Activated naive CD8-positive, alpha-beta T cell (primary cell): ENCODE results near the gene FBP2.
"Not testable (repeated sequence)": the region's sequence is repeated elsewhere in the genome, so short reads cannot be mapped to it uniquely, and the experiment has no call there.

Experiments
- H3K27ac Mint-ChIP-seq: one replicate; pipeline ENCODE4 v1.8.0; 2021; ENCODE audit warnings: mixed read lengths
- H3K27me3 Mint-ChIP-seq: one replicate; pipeline ENCODE4 v1.8.0; 2021; ENCODE audit warnings: mixed read lengths
- H3K36me3 Mint-ChIP-seq: one replicate; pipeline ENCODE4 v1.8.0; 2021; ENCODE audit warnings: mixed read lengths
- H3K4me1 Mint-ChIP-seq: one replicate; pipeline ENCODE4 v1.8.0; 2021; ENCODE audit warnings: low read depth, mixed read lengths
- H3K4me3 Mint-ChIP-seq: one replicate; pipeline ENCODE4 v1.8.0; 2021; ENCODE audit warnings: mild to moderate bottlenecking, mixed read lengths
- H3K9me3 Mint-ChIP-seq: one replicate; pipeline ENCODE4 v1.8.0; 2021; ENCODE audit warnings: low read depth, mixed read lengths

The FBP2 gene

GRCh38 chr9:94591046-94591545 lies 2.5 kb downstream of the FBP2 start:
- not testable (repeated sequence) for H3K4me3 Mint-ChIP-seq, H3K9me3 Mint-ChIP-seq, H3K27ac Mint-ChIP-seq, H3K36me3 Mint-ChIP-seq, H3K4me1 Mint-ChIP-seq
- H3K27me3 Mint-ChIP-seq, result peaks cover 11% of the 10 kb centered on the region

GRCh38 chr9:94588681-94589080 lies 4.9 kb downstream of the FBP2 start:
- H3K4me3 Mint-ChIP-seq, result no peak overlapping the region
- no peaks in the 10 kb centered on the region for H3K36me3 Mint-ChIP-seq
- no peaks in the 10 kb centered on the region for H3K9me3 Mint-ChIP-seq
- peaks cover 20% of the 10 kb centered on the region for H3K4me1 Mint-ChIP-seq
- no peak overlapping the region for H3K27ac Mint-ChIP-seq
- H3K27me3 Mint-ChIP-seq, result peaks cover 12% of the 10 kb centered on the region

- H3K27me3 Mint-ChIP-seq, result peaks cover 10% of the 10 kb centered on the region
- H3K4me3 Mint-ChIP-seq, result no peak overlapping the region
- peaks cover 20% of the 10 kb centered on the region for H3K4me1 Mint-ChIP-seq
- no peaks in the 10 kb centered on the region for H3K9me3 Mint-ChIP-seq
- no peaks in the 10 kb centered on the region for H3K36me3 Mint-ChIP-seq
- H3K27ac Mint-ChIP-seq, result no peak overlapping the region
Observed at GRCh38 chr9:94586814-94587213, 6.8 kb downstream of the FBP2 start.

GRCh38 chr9:94586316-94586715 lies 7.3 kb downstream of the FBP2 start:
- H3K4me1 Mint-ChIP-seq, result peaks cover 20% of the 10 kb centered on the region
- H3K9me3 Mint-ChIP-seq, result no peaks in the 10 kb centered on the region
- H3K27me3 Mint-ChIP-seq, result peaks cover 10% of the 10 kb centered on the region
- no peak overlapping the region for H3K4me3 Mint-ChIP-seq
- no peak overlapping the region for H3K27ac Mint-ChIP-seq
- no peaks in the 10 kb centered on the region for H3K36me3 Mint-ChIP-seq

- Mint-ChIP-seq H3K27me3 (peaks cover 10% of the 10 kb centered on the region), H3K4me3 (peak overlapping the region; percentile 44), H3K9me3 (no peaks in the 10 kb centered on the region), H3K27ac (no peak overlapping the region), H3K4me1 (peaks cover 20% of the 10 kb centered on the region), H3K36me3 (no peaks in the 10 kb centered on the region)
Observed at GRCh38 chr9:94584555-94584954, 9.1 kb downstream of the FBP2 start.

- Mint-ChIP-seq H3K9me3 (no peaks in the 10 kb centered on the region), H3K27ac (no peak overlapping the region), H3K27me3 (peaks cover 3% of the 10 kb centered on the region), H3K4me3 (no peak overlapping the region), H3K36me3 (no peaks in the 10 kb centered on the region), H3K4me1 (peaks cover 17% of the 10 kb centered on the region)
Observed at GRCh38 chr9:94581728-94582127, 11.9 kb downstream of the FBP2 start.

- Mint-ChIP-seq H3K27ac (no peak overlapping the region), H3K27me3 (peaks cover 3% of the 10 kb centered on the region), H3K36me3 (no peaks in the 10 kb centered on the region), H3K4me3 (no peak overlapping the region), H3K4me1 (no peaks in the 10 kb centered on the region), H3K9me3 (no peaks in the 10 kb centered on the region)
Observed at GRCh38 chr9:94577571-94577970, 16.1 kb downstream of the FBP2 start.

GRCh38 chr9:94577036-94577435 lies 16.6 kb downstream of the FBP2 start:
- H3K36me3 Mint-ChIP-seq, result no peaks in the 10 kb centered on the region
- H3K4me3 Mint-ChIP-seq, result no peak overlapping the region
- H3K4me1 Mint-ChIP-seq, result no peaks in the 10 kb centered on the region
- H3K27ac Mint-ChIP-seq, result no peak overlapping the region
- H3K9me3 Mint-ChIP-seq, result no peaks in the 10 kb centered on the region
- H3K27me3 Mint-ChIP-seq, result peaks cover 7% of the 10 kb centered on the region

GRCh38 chr9:94576131-94576530 lies 17.5 kb downstream of the FBP2 start:
- no peak overlapping the region for H3K27ac Mint-ChIP-seq
- H3K36me3 Mint-ChIP-seq, result no peaks in the 10 kb centered on the region
- H3K9me3 Mint-ChIP-seq, result no peaks in the 10 kb centered on the region
- no peak overlapping the region for H3K4me3 Mint-ChIP-seq
- peaks cover 7% of the 10 kb centered on the region for H3K27me3 Mint-ChIP-seq
- no peaks in the 10 kb centered on the region for H3K4me1 Mint-ChIP-seq

GRCh38 chr9:94568972-94569712 lies 24.5 kb downstream of the FBP2 start:
- H3K27me3 Mint-ChIP-seq, result peaks cover 6% of the 10 kb centered on the region
- no peaks in the 10 kb centered on the region for H3K9me3 Mint-ChIP-seq

GRCh38 chr9:94568250-94568889 lies 25.3 kb downstream of the FBP2 start:
- Mint-ChIP-seq H3K4me1 (no peaks in the 10 kb centered on the region), H3K9me3 (no peaks in the 10 kb centered on the region), H3K36me3 (no peaks in the 10 kb centered on the region), H3K27ac (no peak overlapping the region), H3K4me3 (no peak overlapping the region), H3K27me3 (peaks cover 7% of the 10 kb centered on the region)

More at GRCh38 chr9:94568972-94569712, 24.5 kb downstream of the FBP2 start:
- no peaks in the 10 kb centered on the region for H3K36me3 Mint-ChIP-seq
- H3K27ac Mint-ChIP-seq, result no peak overlapping the region
- no peak overlapping the region for H3K4me3 Mint-ChIP-seq
- H3K4me1 Mint-ChIP-seq, result no peaks in the 10 kb centered on the region

GRCh38 chr9:94567271-94567670 lies 26.4 kb downstream of the FBP2 start:
- Mint-ChIP-seq H3K27me3 (peaks cover 4% of the 10 kb centered on the region), H3K9me3 (no peaks in the 10 kb centered on the region), H3K36me3 (no peaks in the 10 kb centered on the region), H3K4me3 (no peak overlapping the region), H3K27ac (no peak overlapping the region), H3K4me1 (no peaks in the 10 kb centered on the region)

GRCh38 chr9:94566550-94566949 lies 27.1 kb downstream of the FBP2 start:
- H3K27me3 Mint-ChIP-seq, result peaks cover 4% of the 10 kb centered on the region
- no peaks in the 10 kb centered on the region for H3K4me1 Mint-ChIP-seq
- no peaks in the 10 kb centered on the region for H3K36me3 Mint-ChIP-seq
- no peaks in the 10 kb centered on the region for H3K9me3 Mint-ChIP-seq
- no peak overlapping the region for H3K4me3 Mint-ChIP-seq
- H3K27ac Mint-ChIP-seq, result no peak overlapping the region

GRCh38 chr9:94564279-94564678 lies 29.3 kb downstream of the FBP2 start:
- H3K9me3 Mint-ChIP-seq, H3K4me1 Mint-ChIP-seq, H3K4me3 Mint-ChIP-seq, H3K27me3 Mint-ChIP-seq, H3K36me3 Mint-ChIP-seq, H3K27ac Mint-ChIP-seq: not testable (repeated sequence)

GRCh38 chr9:94563548-94563947 lies 30.1 kb downstream of the FBP2 start:
- H3K4me3 Mint-ChIP-seq, result no peak overlapping the region
- H3K4me1 Mint-ChIP-seq, result no peaks in the 10 kb centered on the region
- H3K9me3 Mint-ChIP-seq, result no peaks in the 10 kb centered on the region
- no peak overlapping the region for H3K27ac Mint-ChIP-seq
- no peaks in the 10 kb centered on the region for H3K36me3 Mint-ChIP-seq
- peaks cover 6% of the 10 kb centered on the region for H3K27me3 Mint-ChIP-seq

- Mint-ChIP-seq H3K4me3 (no peak overlapping the region), H3K27ac (no peak overlapping the region), H3K4me1 (no peaks in the 10 kb centered on the region), H3K36me3 (no peaks in the 10 kb centered on the region), H3K9me3 (no peaks in the 10 kb centered on the region), H3K27me3 (peaks cover 4% of the 10 kb centered on the region)
Observed at GRCh38 chr9:94560237-94560636, 33.4 kb downstream of the FBP2 start.
